Activated CD8-positive, alpha-beta memory T cell treated with anti-CD3 and anti-CD28 coated beads, Interleukin-2, amount 50 U/mL, for 1 hour (primary cell): ENCODE measurements around the gene ADAD1.
"Not testable (repeated sequence)": the region's sequence is repeated elsewhere in the genome, so short reads cannot be mapped to it uniquely, and the experiment has no call there.

ENCODE experiments used
- DNase-seq: peaks from one replicate; pipeline ENCODE4 v3.0.0-alpha.2; 2020; ENCODE audit errors: extremely low read depth

The ADAD1 gene

GRCh38 chr4:122378711-122379110 lies at the start of gene ADAD1:
Gene ADAD1 (plus strand): TSS chr4:122379011. CDS start chr4:122380070, 1,059 bp downstream.
- DNase-seq = no peak

- no peak for DNase-seq
Observed at GRCh38 chr4:122329876-122330565, 48.8 kb upstream of the ADAD1 start.

DNA sequence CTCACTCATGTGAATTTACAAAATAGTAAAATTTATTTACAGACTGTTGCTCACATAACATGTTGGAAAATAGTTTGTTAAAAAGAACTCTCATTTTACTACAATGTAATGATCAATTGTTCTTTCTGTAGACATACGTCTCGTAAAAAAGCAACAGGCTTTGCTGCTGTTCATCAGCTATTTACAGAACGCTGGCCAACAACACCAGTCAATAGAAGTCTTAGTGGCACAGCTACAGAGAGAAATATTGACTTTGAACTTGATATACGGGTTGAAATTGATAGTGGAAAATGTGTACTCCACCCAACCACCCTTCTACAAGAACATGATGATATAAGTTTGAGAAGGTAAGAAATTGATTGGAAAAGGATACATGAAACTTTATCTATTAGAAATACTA lies 47.6 kb upstream of the ADAD1 start:
- no peak for DNase-seq

- DNase-seq = no peak
Observed at GRCh38 chr4:122334828-122335227, 44.0 kb upstream of the ADAD1 start.

GRCh38 chr4:122341886-122342285 lies 36.9 kb upstream of the ADAD1 start:
- DNase-seq = no peak

DNA sequence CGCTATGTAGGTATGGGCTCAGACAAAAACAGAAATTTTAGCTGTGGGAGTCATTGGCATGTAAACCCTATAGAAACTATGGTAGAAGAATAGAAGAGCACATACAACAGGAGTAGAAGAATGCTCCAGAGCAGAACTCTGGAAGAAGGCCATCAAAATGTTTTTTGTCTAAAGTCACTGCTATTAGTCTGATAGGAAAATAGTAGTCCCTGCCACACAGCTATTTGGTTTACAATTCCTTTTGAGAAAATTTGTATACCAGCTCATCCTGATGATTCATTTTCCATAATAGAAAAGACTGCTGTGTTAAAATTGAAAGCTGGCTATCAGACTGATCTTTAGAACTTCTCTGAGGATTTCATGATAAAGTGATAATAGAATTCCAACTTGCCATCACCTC lies 32.8 kb upstream of the ADAD1 start:
- DNase-seq = no peak

DNA sequence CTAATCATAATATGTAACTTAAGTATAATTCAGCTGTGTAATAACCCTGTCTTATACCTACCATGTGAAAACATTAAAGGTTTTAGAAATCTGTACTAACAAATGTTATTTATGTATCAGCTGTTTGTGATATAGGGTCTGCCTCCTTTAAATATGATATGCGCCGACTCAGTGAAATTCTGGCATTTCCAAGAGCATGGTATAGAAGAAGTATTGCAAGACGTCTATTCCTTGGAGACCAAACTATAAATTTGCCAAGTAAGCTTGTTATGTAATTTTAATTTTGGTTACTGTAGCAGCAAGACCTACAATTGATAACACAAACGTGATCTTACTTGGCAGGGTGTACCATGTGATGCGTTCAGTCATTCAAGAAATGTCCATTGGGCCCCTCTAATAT lies 32.3 kb upstream of the ADAD1 start:
- DNase-seq = no peak

DNA sequence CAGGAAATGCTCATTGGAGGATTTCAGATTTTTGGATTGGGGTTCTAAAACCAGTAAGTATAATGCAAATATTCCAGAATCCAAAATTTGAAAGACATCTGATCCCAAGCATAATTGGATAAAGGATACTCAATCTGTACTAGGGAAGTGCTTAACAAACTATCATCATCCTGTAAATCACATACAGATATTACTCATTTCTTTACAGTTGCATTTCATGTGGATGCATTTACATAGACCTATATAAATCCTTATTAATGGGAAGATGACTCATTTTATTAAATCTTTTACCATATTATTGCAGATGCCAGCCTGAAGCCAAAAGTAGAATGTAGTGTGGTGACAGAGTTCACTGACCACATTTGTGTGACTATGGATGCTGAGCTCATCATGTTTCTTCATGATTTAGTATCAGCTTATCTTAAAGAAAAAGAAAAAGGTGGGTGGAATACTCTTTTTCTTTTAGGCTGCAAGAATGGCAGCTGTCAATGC lies 22.4 kb upstream of the ADAD1 start:
- DNase-seq = no peak

- no peak for DNase-seq
Observed at GRCh38 chr4:122360754-122361153, 18.1 kb upstream of the ADAD1 start.

DNA sequence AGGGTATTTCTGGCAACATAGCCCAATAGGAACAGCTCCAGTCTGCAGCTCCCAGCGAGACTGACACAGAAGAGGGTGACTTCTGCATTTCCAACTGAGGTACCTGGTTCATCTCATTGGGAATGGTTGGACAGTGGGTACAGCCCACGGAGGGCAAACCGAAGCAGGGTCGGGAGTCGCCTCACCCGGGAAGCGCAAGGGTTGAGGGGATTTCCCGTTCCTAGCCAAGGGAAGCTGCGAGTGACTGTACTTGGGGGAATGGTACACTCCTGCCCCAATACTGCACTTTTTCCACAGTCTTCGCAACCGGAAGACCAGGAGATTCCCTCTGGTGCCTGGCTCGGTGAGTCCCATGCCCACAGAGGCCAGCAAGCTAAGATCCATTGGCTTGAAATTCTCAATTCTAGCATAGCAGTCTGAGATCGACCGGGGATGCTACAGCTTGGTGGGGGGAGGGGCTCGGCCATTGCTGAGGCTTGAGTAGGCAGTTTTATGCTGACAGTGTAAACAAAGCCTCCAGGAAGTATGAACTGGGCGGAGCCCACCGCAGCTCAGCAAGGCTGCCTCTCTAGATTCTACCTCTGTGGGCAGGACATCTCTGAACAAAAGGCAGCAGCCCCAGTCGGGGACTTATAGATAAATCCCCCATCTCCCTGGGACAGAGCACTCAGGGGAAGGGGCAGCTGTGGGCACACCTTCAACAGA lies 14.0 kb upstream of the ADAD1 start:
- DNase-seq = no peak

- not testable (repeated sequence) for DNase-seq
Observed at GRCh38 chr4:122368786-122369185, 10.0 kb upstream of the ADAD1 start.

DNA sequence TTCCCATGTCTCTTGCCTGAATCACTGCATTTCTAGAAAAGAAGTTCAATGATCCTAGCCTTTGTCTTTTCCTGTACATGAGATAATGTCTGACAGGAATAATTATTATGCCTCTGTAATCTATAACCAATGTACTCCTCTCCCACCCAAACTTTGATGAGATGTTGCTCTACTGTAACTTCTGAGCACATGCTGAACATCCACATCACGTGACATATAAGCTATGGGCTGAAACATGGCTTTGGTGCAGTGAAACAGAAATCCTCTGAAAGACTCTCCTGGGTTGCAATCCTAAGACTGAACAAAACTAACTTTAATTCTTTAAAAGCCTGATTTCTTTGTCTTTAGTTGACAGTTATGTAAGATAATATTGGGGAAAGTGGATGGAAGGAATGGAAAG lies 1.5 kb upstream of the ADAD1 start:
- DNase-seq = no peak

- DNase-seq = no peak
Observed at GRCh38 chr4:122379239-122379638, 428 bp downstream of the ADAD1 start.

DNA sequence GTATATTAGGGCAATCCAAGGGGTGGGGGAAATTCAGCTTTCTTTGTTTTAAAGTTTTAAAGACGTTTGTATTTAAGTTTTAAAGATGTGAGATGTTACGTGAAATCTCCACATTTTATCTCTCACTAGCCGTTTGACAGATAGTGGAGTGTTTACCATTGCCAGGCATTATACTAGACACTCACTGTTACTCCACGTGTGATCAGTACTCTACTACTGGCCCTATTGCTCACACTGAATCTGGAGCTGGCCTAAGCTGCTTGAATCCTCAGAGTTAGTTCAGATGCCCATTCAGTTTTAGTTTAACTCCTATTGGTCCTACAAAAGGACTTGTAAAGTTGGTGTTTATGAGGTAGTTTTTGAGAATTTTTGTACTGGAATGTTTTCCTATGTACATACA lies 4.5 kb downstream of the ADAD1 start:
- DNase-seq = no peak

GRCh38 chr4:122384245-122384644 lies 5.4 kb downstream of the ADAD1 start:
- DNase-seq = no peak

GRCh38 chr4:122393276-122393675 lies 14.5 kb downstream of the ADAD1 start:
- DNase-seq = no peak

- no peak for DNase-seq
Observed at GRCh38 chr4:122403861-122404260, 25.1 kb downstream of the ADAD1 start.

- DNase-seq = no peak
Observed at GRCh38 chr4:122412547-122412946, 33.7 kb downstream of the ADAD1 start.

GRCh38 chr4:122423246-122423645 lies 44.4 kb downstream of the ADAD1 start:
- no peak for DNase-seq

- DNase-seq = no peak
Observed at GRCh38 chr4:122431351-122431750, 52.5 kb downstream of the ADAD1 start.

DNA sequence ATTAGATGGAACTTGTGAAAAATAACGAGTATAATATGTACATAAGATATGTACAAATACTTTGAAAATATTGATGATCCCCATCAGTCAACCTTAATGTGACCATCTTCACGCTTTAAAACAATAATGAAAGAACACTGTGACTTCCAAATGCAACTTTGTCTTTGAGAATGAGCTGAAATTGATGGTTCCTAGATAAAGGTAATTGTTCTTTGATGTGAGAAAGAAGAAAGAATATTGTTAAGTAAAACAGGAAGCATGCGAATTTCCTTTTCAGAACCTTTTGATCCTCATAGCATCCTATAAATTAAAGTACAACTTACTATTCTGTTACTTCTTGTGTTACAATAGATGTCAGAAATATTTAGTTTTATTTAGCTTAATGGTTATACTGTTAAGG lies 55.5 kb downstream of the ADAD1 start:
- no peak for DNase-seq

GRCh38 chr4:122450847-122451246 lies 72.0 kb downstream of the ADAD1 start:
- DNase-seq = no peak

DNA sequence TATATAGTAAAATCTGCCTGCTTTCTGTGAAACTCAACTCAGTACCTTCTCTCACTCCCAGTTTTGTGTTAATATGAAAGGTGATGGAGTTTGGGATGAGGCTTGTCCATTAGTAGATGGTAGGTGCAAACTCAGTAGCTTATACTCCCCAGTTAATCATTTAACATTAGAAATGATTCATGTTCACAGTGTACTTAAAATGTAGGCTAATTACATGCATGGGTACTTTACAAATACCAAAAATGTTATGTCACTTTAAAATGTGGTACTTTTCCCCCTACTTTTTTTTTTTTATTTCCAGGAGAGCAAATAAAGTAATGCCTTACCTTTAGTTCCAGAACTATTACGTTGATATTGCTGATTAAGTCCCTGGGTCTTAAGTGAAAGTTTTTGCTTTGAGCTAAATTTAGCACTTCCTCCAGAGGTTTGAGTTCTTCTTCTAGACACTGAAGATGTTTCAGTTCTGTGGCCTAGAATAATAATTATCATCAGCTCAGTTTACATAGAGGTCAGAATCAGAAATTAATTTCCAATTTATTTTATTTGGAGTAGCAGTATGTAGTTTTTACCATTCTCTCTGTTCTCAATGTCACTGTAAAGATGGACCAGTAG lies 74.7 kb downstream of the ADAD1 start:
- no peak for DNase-seq
